Neural cell (in vitro differentiated cells): ENCODE data around the gene FHOD3.

Source experiments
- EP300 ChIP-seq: fragments of 450-650 bp; conservative IDR thresholded peaks from 2 replicates; pipeline ENCODE4 v1.6.1; 2014; ENCODE audit warnings: antibody characterized with exemption, mild to moderate bottlenecking, moderate library complexity; ENCODE audit not compliant: poor library complexity, severe bottlenecking
- EZH2 ChIP-seq: fragments of 200-600, 300-800 bp; shearing (Covaris generic), sonication (generic); IDR thresholded peaks from 2 replicates; pipeline ENCODE4 v1.6.1; 2014; ENCODE audit warnings: antibody characterized with exemption, low read length, borderline replicate concordance, mild to moderate bottlenecking; ENCODE audit not compliant: insufficient read depth, poor library complexity, severe bottlenecking
- POLR2AphosphoS5 ChIP-seq: IDR thresholded peaks from 2 replicates; pipeline ENCODE4 v1.6.1; 2012
- RAD21 ChIP-seq: fragments of 450-650 bp; conservative IDR thresholded peaks from 2 replicates; pipeline ENCODE4 v1.6.1; 2014; ENCODE audit warnings: antibody characterized with exemption, mild to moderate bottlenecking, moderate library complexity
- SMC3 ChIP-seq: fragments of 450-650 bp; conservative IDR thresholded peaks from 2 replicates; pipeline ENCODE4 v1.6.1; 2014; ENCODE audit warnings: antibody characterized with exemption, mild to moderate bottlenecking, moderate library complexity; ENCODE audit not compliant: poor library complexity
- TAF1 ChIP-seq: IDR thresholded peaks from 2 replicates; pipeline ENCODE4 v1.6.1; 2012; ENCODE audit warnings: low read depth
- TF ChIP-seq, protein P1 (sequence below): fragments of 450-650 bp; IDR thresholded peaks from 2 replicates; pipeline ENCODE4 v1.5.1; 2014; ENCODE audit warnings: antibody characterized with exemption, mild to moderate bottlenecking, moderate library complexity; ENCODE audit not compliant: poor library complexity, severe bottlenecking
- TF ChIP-seq, protein P2 (sequence below): IDR thresholded peaks from 2 replicates; pipeline ENCODE4 v1.6.1; 2012; ENCODE audit warnings: borderline replicate concordance

DNA sequence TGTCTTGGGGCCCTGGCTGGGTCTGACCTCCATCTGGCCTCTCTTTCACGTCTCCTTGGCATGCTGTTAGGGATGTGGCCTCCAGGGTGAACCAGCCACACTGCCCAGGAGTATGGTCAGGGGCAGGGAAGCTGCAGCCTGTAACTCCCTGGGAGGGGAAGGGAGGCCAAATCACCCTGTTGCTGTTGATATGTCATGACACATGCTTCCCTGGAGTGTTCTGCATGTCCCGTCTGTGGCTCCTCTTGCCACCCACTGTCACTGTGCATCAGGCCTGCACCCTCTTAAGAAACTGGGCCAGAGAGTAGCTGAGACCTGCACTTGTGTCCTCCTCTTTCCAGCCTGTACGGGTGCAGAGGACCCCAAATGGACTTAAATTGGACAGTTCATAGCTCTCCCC lies 221.3 kb downstream of the FHOD3 start:
- TF ChIP-seq EP300, result no peak
- TF ChIP-seq, protein P1, sequence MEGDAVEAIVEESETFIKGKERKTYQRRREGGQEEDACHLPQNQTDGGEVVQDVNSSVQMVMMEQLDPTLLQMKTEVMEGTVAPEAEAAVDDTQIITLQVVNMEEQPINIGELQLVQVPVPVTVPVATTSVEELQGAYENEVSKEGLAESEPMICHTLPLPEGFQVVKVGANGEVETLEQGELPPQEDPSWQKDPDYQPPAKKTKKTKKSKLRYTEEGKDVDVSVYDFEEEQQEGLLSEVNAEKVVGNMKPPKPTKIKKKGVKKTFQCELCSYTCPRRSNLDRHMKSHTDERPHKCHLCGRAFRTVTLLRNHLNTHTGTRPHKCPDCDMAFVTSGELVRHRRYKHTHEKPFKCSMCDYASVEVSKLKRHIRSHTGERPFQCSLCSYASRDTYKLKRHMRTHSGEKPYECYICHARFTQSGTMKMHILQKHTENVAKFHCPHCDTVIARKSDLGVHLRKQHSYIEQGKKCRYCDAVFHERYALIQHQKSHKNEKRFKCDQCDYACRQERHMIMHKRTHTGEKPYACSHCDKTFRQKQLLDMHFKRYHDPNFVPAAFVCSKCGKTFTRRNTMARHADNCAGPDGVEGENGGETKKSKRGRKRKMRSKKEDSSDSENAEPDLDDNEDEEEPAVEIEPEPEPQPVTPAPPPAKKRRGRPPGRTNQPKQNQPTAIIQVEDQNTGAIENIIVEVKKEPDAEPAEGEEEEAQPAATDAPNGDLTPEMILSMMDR, result no peak
- no peak for TF ChIP-seq EZH2
- TF ChIP-seq POLR2AphosphoS5, result no peak
- no peak for TF ChIP-seq TAF1
- TF ChIP-seq RAD21, result no peak
- TF ChIP-seq SMC3, result no peak
- TF ChIP-seq, protein P2, sequence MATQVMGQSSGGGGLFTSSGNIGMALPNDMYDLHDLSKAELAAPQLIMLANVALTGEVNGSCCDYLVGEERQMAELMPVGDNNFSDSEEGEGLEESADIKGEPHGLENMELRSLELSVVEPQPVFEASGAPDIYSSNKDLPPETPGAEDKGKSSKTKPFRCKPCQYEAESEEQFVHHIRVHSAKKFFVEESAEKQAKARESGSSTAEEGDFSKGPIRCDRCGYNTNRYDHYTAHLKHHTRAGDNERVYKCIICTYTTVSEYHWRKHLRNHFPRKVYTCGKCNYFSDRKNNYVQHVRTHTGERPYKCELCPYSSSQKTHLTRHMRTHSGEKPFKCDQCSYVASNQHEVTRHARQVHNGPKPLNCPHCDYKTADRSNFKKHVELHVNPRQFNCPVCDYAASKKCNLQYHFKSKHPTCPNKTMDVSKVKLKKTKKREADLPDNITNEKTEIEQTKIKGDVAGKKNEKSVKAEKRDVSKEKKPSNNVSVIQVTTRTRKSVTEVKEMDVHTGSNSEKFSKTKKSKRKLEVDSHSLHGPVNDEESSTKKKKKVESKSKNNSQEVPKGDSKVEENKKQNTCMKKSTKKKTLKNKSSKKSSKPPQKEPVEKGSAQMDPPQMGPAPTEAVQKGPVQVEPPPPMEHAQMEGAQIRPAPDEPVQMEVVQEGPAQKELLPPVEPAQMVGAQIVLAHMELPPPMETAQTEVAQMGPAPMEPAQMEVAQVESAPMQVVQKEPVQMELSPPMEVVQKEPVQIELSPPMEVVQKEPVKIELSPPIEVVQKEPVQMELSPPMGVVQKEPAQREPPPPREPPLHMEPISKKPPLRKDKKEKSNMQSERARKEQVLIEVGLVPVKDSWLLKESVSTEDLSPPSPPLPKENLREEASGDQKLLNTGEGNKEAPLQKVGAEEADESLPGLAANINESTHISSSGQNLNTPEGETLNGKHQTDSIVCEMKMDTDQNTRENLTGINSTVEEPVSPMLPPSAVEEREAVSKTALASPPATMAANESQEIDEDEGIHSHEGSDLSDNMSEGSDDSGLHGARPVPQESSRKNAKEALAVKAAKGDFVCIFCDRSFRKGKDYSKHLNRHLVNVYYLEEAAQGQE, result no peak
